Activated gamma-delta T cell (primary cell): ENCODE data around the gene AVPR1A.

ENCODE experiments used
- DNase-seq: peaks from one replicate; lab custom pipeline; 2025; lab: John Stamatoyannopoulos, UW

Gene AVPR1A

GRCh38 chr12:63093711-63094110 is 57.3 kb downstream of the AVPR1A start:
- no peak for DNase-seq

- DNase-seq, result no peak
Measured at GRCh38 chr12:63093084-63093483, 57.9 kb downstream of the AVPR1A start.
